Endothelial cell of umbilical vein (primary cell): ENCODE measurements around the gene STAT5A.

Experiments
- EZH2 ChIP-seq: IDR thresholded peaks from 2 replicates; pipeline ENCODE4 v1.6.1; 2012; ENCODE audit warnings: borderline replicate concordance, low read depth, mild to moderate bottlenecking, moderate library complexity, low read length, inconsistent platforms; ENCODE audit not compliant: severe bottlenecking
- FOS ChIP-seq: IDR thresholded peaks from 2 replicates; pipeline ENCODE4 v1.6.1; 2011; ENCODE audit warnings: mild to moderate bottlenecking, low read length, moderate library complexity, borderline replicate concordance; ENCODE audit not compliant: insufficient read depth
- MYC ChIP-seq: IDR thresholded peaks from one replicate; pipeline ENCODE4 v1.6.1; 2011; ENCODE audit warnings: mild to moderate bottlenecking, low read depth, low read length
- POLR2A ChIP-seq: IDR thresholded peaks from 2 replicates; pipeline ENCODE4 v1.6.1; 2012; ENCODE audit warnings: low read depth, mild to moderate bottlenecking, control low read depth, low read length
- POLR2AphosphoS5 ChIP-seq: IDR thresholded peaks from 2 replicates; pipeline ENCODE4 v1.6.1; 2012; ENCODE audit warnings: low read depth, mild to moderate bottlenecking, control low read depth, low read length, moderate library complexity; ENCODE audit not compliant: insufficient read depth
- TF ChIP-seq, protein P1 (sequence below), 2 donors: IDR thresholded peaks; 1 replicate in 1 of 2; 2 replicates in 1 of 2; pipeline ENCODE4 v1.5.1; 2011; ENCODE audit warnings: low read length in 2 of 2, mild to moderate bottlenecking in 2 of 2, moderate library complexity in 2 of 2, control low read depth in 1 of 2, inconsistent platforms in 1 of 2, low read depth in 1 of 2; ENCODE audit not compliant: insufficient read depth in 1 of 2; ENCODE audit errors: extremely low read depth in 1 of 2
- TF ChIP-seq, protein P2 (sequence below): IDR thresholded peaks from 2 replicates; pipeline ENCODE4 v1.6.1; 2011; ENCODE audit not compliant: insufficient read depth, insufficient read length

DNA sequence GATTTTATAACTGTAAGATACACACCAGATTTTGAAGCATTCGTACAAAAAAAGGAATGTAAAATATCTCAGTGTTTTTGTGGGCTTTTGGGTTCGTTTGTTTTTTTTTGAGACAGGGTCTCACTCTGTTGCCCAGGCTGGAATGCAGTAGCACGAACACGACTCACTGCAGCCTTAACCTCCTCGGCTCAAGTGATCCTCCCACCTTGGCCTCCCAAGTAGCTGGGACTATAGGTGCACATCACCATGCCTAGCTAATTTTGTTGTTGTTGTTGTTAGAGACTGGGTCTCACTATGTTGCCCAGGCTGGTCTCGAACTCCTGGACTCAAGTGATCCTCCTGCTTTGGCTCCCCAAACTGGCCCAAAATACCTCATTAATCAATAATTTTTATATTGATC lies 28.0 kb upstream of the STAT5A start:
- TF ChIP-seq POLR2AphosphoS5 = no peak
- TF ChIP-seq, protein P1, sequence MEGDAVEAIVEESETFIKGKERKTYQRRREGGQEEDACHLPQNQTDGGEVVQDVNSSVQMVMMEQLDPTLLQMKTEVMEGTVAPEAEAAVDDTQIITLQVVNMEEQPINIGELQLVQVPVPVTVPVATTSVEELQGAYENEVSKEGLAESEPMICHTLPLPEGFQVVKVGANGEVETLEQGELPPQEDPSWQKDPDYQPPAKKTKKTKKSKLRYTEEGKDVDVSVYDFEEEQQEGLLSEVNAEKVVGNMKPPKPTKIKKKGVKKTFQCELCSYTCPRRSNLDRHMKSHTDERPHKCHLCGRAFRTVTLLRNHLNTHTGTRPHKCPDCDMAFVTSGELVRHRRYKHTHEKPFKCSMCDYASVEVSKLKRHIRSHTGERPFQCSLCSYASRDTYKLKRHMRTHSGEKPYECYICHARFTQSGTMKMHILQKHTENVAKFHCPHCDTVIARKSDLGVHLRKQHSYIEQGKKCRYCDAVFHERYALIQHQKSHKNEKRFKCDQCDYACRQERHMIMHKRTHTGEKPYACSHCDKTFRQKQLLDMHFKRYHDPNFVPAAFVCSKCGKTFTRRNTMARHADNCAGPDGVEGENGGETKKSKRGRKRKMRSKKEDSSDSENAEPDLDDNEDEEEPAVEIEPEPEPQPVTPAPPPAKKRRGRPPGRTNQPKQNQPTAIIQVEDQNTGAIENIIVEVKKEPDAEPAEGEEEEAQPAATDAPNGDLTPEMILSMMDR (IDR thresholded peaks at IDR 0.05; ENCODE audit: extremely low read depth in 1 of 2, insufficient read depth in 1 of 2, low read depth in 1 of 2, low read length in 2 of 2) = no peak
- TF ChIP-seq EZH2 = no peak
- no peak for TF ChIP-seq MYC
- TF ChIP-seq POLR2A = no peak
- TF ChIP-seq, protein P2, sequence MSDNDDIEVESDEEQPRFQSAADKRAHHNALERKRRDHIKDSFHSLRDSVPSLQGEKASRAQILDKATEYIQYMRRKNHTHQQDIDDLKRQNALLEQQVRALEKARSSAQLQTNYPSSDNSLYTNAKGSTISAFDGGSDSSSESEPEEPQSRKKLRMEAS = no peak
- no peak for TF ChIP-seq FOS
